ENCODE measurements around the gene ASIC3. TPM values are rescaled to one million over a fixed set of nuclear protein-coding genes. Genes with fewer than 3 reads are reported as not detected.
"Not testable (repeated sequence)": the region's sequence is repeated elsewhere in the genome, so short reads cannot be mapped to it uniquely, and the experiment has no call there.

ASIC3 gene
- polyA plus RNA-seq, 2 of the 4 experiments (the other 2 are of a cell fraction), result 4.1 to 9.8 TPM

DNA sequence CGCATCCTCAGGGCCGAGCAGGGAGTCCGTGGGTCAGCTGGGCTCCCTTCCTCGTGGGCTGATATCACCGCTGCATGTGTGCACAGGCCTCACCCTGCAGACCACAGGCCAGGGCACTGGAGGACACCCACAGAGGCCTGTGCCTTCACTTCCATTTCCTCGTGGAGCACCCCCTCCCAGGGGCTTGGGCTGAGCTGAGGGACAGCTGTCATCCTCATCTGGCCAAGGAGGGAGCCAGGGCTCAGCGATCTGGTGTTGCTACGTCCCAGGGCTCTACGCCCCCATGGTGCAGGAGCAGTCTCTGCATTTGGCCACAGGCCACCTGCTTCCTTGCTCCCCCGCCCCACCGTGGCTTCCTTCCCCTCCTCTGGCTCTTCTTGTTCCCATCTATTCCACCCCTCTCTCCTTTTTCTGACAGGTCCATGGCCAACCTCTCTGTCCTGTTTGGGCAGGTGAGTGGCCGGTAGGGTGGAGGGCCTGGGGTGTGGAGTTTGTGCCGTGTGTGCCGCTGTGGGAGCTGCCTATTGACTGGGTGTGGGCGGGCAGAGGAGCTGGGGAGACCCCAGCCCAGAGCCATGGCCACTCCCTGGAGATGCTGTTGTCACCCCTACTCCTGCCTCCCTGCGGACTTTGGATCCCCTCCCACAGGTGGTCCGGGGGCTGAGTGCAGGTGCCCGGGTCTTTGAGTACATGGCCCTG, 8.3 kb upstream of the ASIC3 start:
- Histone ChIP-seq H3K4me2 (peak overlapping the region; percentile 65), H3K4me3 (no peak overlapping the region), H3K27ac (peak overlapping the region; percentile 79 to 88), H3K9me3 (no peaks in the 10 kb centered on the region), H3K4me1 (peaks cover 33% of the 10 kb centered on the region)
- no peak for TF ChIP-seq GATA3 (IDR thresholded peaks at IDR 0.05; ENCODE audit: borderline replicate concordance)
- TF ChIP-seq, protein P1, sequence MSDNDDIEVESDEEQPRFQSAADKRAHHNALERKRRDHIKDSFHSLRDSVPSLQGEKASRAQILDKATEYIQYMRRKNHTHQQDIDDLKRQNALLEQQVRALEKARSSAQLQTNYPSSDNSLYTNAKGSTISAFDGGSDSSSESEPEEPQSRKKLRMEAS (IDR thresholded peaks at IDR 0.05), result 0 out of 2 replicates have a peak, but pooled peaks have one; percentile 9
- FAIRE-seq (no peak), ATAC-seq (peak; percentile 16 to 37), DNase-seq (ENCODE audit: low read depth in 1 of 2, low spot score in 1 of 2) (no peak)
- 61% methylated on average over 15 of the region's 18 CpGs for WGBS (ENCODE audit: missing lambda C conversion rate)
- ChIA-PET POLR2A (interaction anchor here (1.2 to 1.8 kb wide), 4 partner anchors 8 to 22 kb away, joined by 3 to 15 read pairs (median 10); partner anchors contain the start of genes ABCB8, ASIC3 and CDK5), CTCF (interaction anchor here (1.0 to 4.4 kb wide), 10 partner anchors 10 to 80 kb away, joined by 3 to 24 read pairs (median 5); partner anchors contain the start of genes ABCB8 and ATG9B)

DNA sequence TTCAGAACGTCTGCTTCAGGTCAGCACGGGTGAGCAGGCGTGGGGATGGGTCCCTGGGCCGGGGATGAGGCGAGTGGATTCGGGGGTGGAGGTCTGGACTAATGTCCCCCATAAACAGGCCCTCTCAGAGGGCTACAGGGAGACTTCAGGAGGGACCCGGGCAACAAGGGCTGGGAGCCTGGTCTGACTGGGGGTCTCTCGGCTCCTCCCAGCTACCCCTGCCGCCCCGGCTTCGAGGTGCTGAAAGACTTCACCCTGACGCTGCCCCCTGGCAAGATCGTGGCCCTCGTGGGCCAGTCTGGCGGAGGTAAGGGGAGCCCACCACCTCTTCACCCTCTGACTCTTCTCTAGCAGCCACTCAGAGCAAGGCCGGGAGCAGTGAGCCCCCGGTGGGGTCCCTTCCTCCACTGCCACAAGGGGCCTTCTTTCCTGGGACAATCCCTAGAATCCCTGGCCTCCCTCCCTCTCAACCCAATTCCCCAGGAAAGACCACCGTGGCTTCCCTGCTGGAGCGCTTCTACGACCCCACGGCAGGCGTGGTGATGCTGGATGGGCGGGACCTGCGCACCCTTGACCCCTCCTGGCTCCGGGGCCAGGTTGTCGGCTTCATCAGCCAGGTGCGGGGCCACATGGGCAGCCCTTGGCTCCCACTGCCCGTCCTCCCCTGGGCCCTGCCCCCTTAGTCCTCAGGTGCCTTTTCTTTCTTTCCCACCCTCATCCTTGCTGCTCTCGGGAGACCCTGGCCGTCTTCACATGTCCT, 7.5 kb upstream of the ASIC3 start:
- CTCF ChIA-PET, result interaction anchor here (0.9 to 4.4 kb wide), 5 partner anchors 8 to 79 kb away, joined by 5 to 16 read pairs (median 5); partner anchors contain the start of gene ABCB8
- peaks cover 33% of the 10 kb centered on the region for H3K4me1 ChIP-seq
- H3K27ac ChIP-seq, result peak overlapping the region; percentile 79 to 88; a peak in 5 of 6 replicates
- TF ChIP-seq RFX5 (IDR thresholded peaks at IDR 0.05) (no peak), KDM5A (IDR thresholded peaks at IDR 0.05) (no peak), MAFK (IDR thresholded peaks at IDR 0.05; ENCODE audit: partially characterized antibody) (no peak), RARB (CRISPR knock-in tag; IDR thresholded peaks at IDR 0.05) (no peak), TP53 (CRISPR knock-in tag; IDR thresholded peaks at IDR 0.05) (no peak), HOXB13 (CRISPR knock-in tag; IDR thresholded peaks at IDR 0.05; ENCODE audit: low read depth) (no peak), SREBF2 (IDR thresholded peaks at IDR 0.05) (no peak), MYC (IDR thresholded peaks at IDR 0.05; ENCODE audit: borderline replicate concordance, low read length) (no peak), PHF8 (IDR thresholded peaks at IDR 0.05; ENCODE audit: borderline replicate concordance, low read depth) (no peak), SMC3 (IDR thresholded peaks at IDR 0.05) (no peak), ZFP36 (IDR thresholded peaks at IDR 0.05; ENCODE audit: borderline replicate concordance, partially characterized antibody) (no peak), POLR2A (IDR thresholded peaks at IDR 0.05; ENCODE audit: low read length) (no peak), GATA3 (IDR thresholded peaks at IDR 0.05; ENCODE audit: borderline replicate concordance) (no peak), CHD4 (IDR thresholded peaks at IDR 0.05; ENCODE audit: borderline replicate concordance) (no peak)
- TF ChIP-seq, protein P2, sequence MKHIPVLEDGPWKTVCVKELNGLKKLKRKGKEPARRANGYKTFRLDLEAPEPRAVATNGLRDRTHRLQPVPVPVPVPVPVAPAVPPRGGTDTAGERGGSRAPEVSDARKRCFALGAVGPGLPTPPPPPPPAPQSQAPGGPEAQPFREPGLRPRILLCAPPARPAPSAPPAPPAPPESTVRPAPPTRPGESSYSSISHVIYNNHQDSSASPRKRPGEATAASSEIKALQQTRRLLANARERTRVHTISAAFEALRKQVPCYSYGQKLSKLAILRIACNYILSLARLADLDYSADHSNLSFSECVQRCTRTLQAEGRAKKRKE (CRISPR knock-in tag; IDR thresholded peaks at IDR 0.05; ENCODE audit: low read depth), result no peak
- TF ChIP-seq, protein P3, sequence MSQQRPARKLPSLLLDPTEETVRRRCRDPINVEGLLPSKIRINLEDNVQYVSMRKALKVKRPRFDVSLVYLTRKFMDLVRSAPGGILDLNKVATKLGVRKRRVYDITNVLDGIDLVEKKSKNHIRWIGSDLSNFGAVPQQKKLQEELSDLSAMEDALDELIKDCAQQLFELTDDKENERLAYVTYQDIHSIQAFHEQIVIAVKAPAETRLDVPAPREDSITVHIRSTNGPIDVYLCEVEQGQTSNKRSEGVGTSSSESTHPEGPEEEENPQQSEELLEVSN (IDR thresholded peaks at IDR 0.05; ENCODE audit: borderline replicate concordance, low read depth), result no peak
- H3K4me3 ChIP-seq, result no peak overlapping the region
- H3K9me3 ChIP-seq, result no peaks in the 10 kb centered on the region
- 96% methylated on average over 30 of the region's 30 CpGs for WGBS (ENCODE audit: missing lambda C conversion rate)
- H3K4me2 ChIP-seq, result no peak overlapping the region; the same call in 2 of the 3 replicates
- POLR2A ChIA-PET, result no interaction called here
- no peak for DNase-seq (ENCODE audit: low read depth in 1 of 2, low spot score in 1 of 2)
- FAIRE-seq, result no peak
- no peak for ATAC-seq

DNA sequence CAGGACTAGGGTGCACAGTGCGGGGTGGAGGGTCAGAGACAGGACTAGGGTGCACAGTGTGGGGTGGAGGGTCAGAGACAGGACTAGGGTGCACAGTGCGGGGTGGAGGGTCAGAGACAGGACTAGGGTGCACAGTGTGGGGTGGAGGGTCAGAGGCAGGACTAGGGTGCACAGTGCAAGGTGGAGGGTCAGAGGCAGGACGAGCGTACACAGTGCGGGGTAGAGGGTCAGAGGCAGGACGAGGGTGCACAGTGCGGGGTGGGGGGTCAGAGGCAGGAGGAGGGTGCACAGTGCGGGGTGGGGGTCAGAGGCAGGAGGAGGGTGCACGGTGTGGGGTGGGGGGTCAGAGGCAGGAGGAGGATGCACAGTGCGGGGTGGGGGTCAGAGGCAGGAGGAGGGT, 4.9 kb upstream of the ASIC3 start:
- WGBS (ENCODE audit: missing lambda C conversion rate), result 76% methylated on average over 4 of the region's 10 CpGs
- H3K4me1 ChIP-seq, result peaks cover 29% of the 10 kb centered on the region
- POLR2A ChIA-PET; H3K9me3 ChIP-seq; H3K27ac ChIP-seq; H3K4me2 ChIP-seq; FAIRE-seq; H3K4me3 ChIP-seq; DNase-seq (ENCODE audit: low read depth in 1 of 2, low spot score in 1 of 2); ATAC-seq: not testable (repeated sequence)
- CTCF ChIA-PET, result interaction anchor here (1.0 kb wide), 1 partner anchor 11 kb away, joined by 3 read pairs; no protein-coding TSS in a partner anchor

Measured in A549 (cell line).